Cardiac fibroblast (primary cell): ENCODE results near the gene CCDC117.

ENCODE experiments used
- DNase-seq, 2 donors: peaks; one replicate each; pipeline versions ENCODE4 v3.0.0 to v3.0.0-alpha.2; 2010; ENCODE audit warnings: low read depth in 2 of 2
- H3K4me3 ChIP-seq, 2 donors: replicated peaks in 1 of 2; 1 replicate in 1 of 2; 2 replicates in 1 of 2; pipeline ENCODE4 v1.5.1; 2011; ENCODE audit warnings: low read depth in 2 of 2, low read length in 2 of 2, mild to moderate bottlenecking in 2 of 2, moderate library complexity in 1 of 2
- CTCF ChIP-seq: IDR thresholded peaks from one replicate; pipeline ENCODE4 v1.5.1; 2011; ENCODE audit warnings: low read depth, mild to moderate bottlenecking, low read length, inconsistent platforms

CCDC117 gene

GRCh38 chr22:28815729-28816128 lies 43.2 kb downstream of the CCDC117 start:
- no peak for TF ChIP-seq CTCF
- H3K4me3 ChIP-seq, result no peak overlapping the region
- no peak for DNase-seq

GRCh38 chr22:28817064-28817463 lies 44.6 kb downstream of the CCDC117 start:
- TF ChIP-seq CTCF, result no peak

GRCh38 chr22:28817919-28818859 lies 45.7 kb downstream of the CCDC117 start:
- TF ChIP-seq CTCF, result no peak
- DNase-seq, result no peak
- H3K4me3 ChIP-seq, result no peak overlapping the region

More at GRCh38 chr22:28817064-28817463, 44.6 kb downstream of the CCDC117 start:
- DNase-seq, result no peak
- H3K4me3 ChIP-seq, result no peak overlapping the region

- TF ChIP-seq CTCF, result no peak
- no peak overlapping the region for H3K4me3 ChIP-seq
These were observed 47.0 kb downstream of the CCDC117 start for GRCh38 chr22:28819253-28820096.

GRCh38 chr22:28820885-28821284 lies 48.4 kb downstream of the CCDC117 start:
- no peak for TF ChIP-seq CTCF
- DNase-seq, result no peak
- no peak overlapping the region for H3K4me3 ChIP-seq

More at GRCh38 chr22:28819253-28820096, 47.0 kb downstream of the CCDC117 start:
- no peak for DNase-seq

- no peak for TF ChIP-seq CTCF
- no peak for DNase-seq
- no peak overlapping the region for H3K4me3 ChIP-seq
These were observed 49.0 kb downstream of the CCDC117 start for GRCh38 chr22:28821452-28821851.
